H9 (cell line): Measurements from ENCODE around the gene FHOD3. TPM values are rescaled to one million over a fixed set of nuclear protein-coding genes. Genes with fewer than 3 reads are reported as not detected.

Experiments used
- DNase-seq: peaks from one replicate; pipeline ENCODE4 v3.0.0-alpha.2; 2017
- H2AFZ ChIP-seq: one replicate; pipeline ENCODE4 v1.6.1; 2013; ENCODE audit warnings: mild to moderate bottlenecking, low read length, control low read depth, moderate library complexity
- H2AK5ac ChIP-seq: 2 replicates; pipeline ENCODE4 v1.6.1; 2013; ENCODE audit warnings: low read length, control low read depth, mixed read lengths; ENCODE audit not compliant: insufficient read length
- H2BK120ac ChIP-seq: one replicate; pipeline ENCODE4 v1.6.1; 2013; ENCODE audit warnings: low read depth, mild to moderate bottlenecking, low read length, control low read depth, inconsistent platforms; ENCODE audit not compliant: poor library complexity, severe bottlenecking
- H2BK12ac ChIP-seq: 2 replicates; pipeline ENCODE4 v1.6.1; 2013; ENCODE audit warnings: low read length, control low read depth, mixed read lengths, low read depth; ENCODE audit not compliant: insufficient read length
- H2BK15ac ChIP-seq: 2 replicates; pipeline ENCODE4 v1.6.1; 2013; ENCODE audit warnings: low read depth, low read length, control low read depth
- H2BK20ac ChIP-seq: one replicate; pipeline ENCODE4 v1.6.1; 2013; ENCODE audit warnings: low read depth, mild to moderate bottlenecking, low read length, control low read depth, inconsistent platforms; ENCODE audit not compliant: poor library complexity, severe bottlenecking
- H2BK5ac ChIP-seq: 2 replicates; pipeline ENCODE4 v1.6.1; 2013; ENCODE audit warnings: low read length, control low read depth, mixed read lengths; ENCODE audit not compliant: insufficient read length
- H3K14ac ChIP-seq: 2 replicates; pipeline ENCODE4 v1.6.1; 2013; ENCODE audit warnings: low read length, control low read depth; ENCODE audit not compliant: insufficient read depth
- H3K18ac ChIP-seq: 2 replicates; pipeline ENCODE4 v1.6.1; 2013; ENCODE audit warnings: low read depth, mild to moderate bottlenecking, mixed read lengths, low read length, control low read depth; ENCODE audit not compliant: insufficient read length
- H3K23ac ChIP-seq: 2 replicates; pipeline ENCODE4 v1.6.1; 2013; ENCODE audit warnings: low read length, control low read depth, mixed read lengths, low read depth; ENCODE audit not compliant: insufficient read length
- H3K23me2 ChIP-seq: 2 replicates; pipeline ENCODE4 v1.6.1; 2013; ENCODE audit warnings: low read depth, mild to moderate bottlenecking, mixed read lengths, low read length, control low read depth; ENCODE audit not compliant: insufficient read length, poor library complexity, severe bottlenecking
- H3K27ac ChIP-seq: 2 replicates; pipeline ENCODE4 v1.5.1; 2013; ENCODE audit warnings: low read length, control low read depth, mixed read lengths, low read depth; ENCODE audit not compliant: insufficient read length
- H3K27me3 ChIP-seq: 2 replicates; pipeline ENCODE4 v1.6.1; 2013; ENCODE audit warnings: low read length, control low read depth, inconsistent platforms; ENCODE audit not compliant: insufficient read depth
- H3K4ac ChIP-seq: 2 replicates; pipeline ENCODE4 v1.6.1; 2013; ENCODE audit warnings: low read depth, mild to moderate bottlenecking, control low read depth, inconsistent platforms, low read length, moderate library complexity
- H3K4me1 ChIP-seq: 2 replicates; pipeline ENCODE4 v1.6.1; 2013; ENCODE audit warnings: low read length, control low read depth, inconsistent platforms; ENCODE audit not compliant: insufficient read depth
- H3K4me2 ChIP-seq: 2 replicates; pipeline ENCODE4 v1.6.1; 2013; ENCODE audit warnings: low read length, control low read depth, mixed read lengths; ENCODE audit not compliant: insufficient read length, insufficient read depth
- H3K56ac ChIP-seq: 2 replicates; pipeline ENCODE4 v1.6.1; 2013; ENCODE audit warnings: low read depth, mild to moderate bottlenecking, mixed read lengths, low read length, control low read depth; ENCODE audit not compliant: insufficient read length
- H3K79me1 ChIP-seq: 2 replicates; pipeline ENCODE4 v1.6.1; 2013; ENCODE audit warnings: low read depth, mild to moderate bottlenecking, moderate library complexity, low read length, control low read depth, inconsistent platforms; ENCODE audit not compliant: insufficient read depth, poor library complexity, severe bottlenecking
- H3K79me2 ChIP-seq: 2 replicates; pipeline ENCODE4 v1.6.1; 2013; ENCODE audit warnings: low read length, control low read depth, inconsistent platforms; ENCODE audit not compliant: insufficient read depth
- H3K9ac ChIP-seq: 2 replicates; pipeline ENCODE4 v1.6.1; 2013; ENCODE audit warnings: low read length, control low read depth, mixed read lengths; ENCODE audit not compliant: insufficient read length; ENCODE audit errors: extremely low read depth
- H3K9me3 ChIP-seq: one replicate; pipeline ENCODE4 v1.6.1; 2013; ENCODE audit warnings: low read depth, low read length, inconsistent platforms; ENCODE audit not compliant: control insufficient read depth
- H3T11ph ChIP-seq: one replicate; pipeline ENCODE4 v1.6.1; 2013; ENCODE audit warnings: mild to moderate bottlenecking, low read length, control low read depth, inconsistent platforms
- H4K20me1 ChIP-seq: one replicate; pipeline ENCODE4 v1.6.1; 2013; ENCODE audit not compliant: control insufficient read depth, insufficient read length, insufficient read depth
- H4K5ac ChIP-seq: 2 replicates; pipeline ENCODE4 v1.6.1; 2013; ENCODE audit warnings: low read depth, mild to moderate bottlenecking, mixed read lengths, low read length, control low read depth; ENCODE audit not compliant: insufficient read length
- H4K8ac ChIP-seq: replicated peaks from 2 replicates; pipeline ENCODE4 v1.6.1; 2013; ENCODE audit warnings: low read length, control low read depth, mixed read lengths, low read depth; ENCODE audit not compliant: insufficient read length
- H4K91ac ChIP-seq: 2 replicates; pipeline ENCODE4 v1.6.1; 2013; ENCODE audit warnings: low read depth, mild to moderate bottlenecking, moderate library complexity, mixed read lengths, low read length, control low read depth; ENCODE audit not compliant: insufficient read length
- H3K27ac Mint-ChIP-seq, 3 experiments: 2 replicates in 2 of 3; 3 replicates in 1 of 3; pipeline ENCODE4 v1.8.0; 2020 to 2021; ENCODE audit warnings: mixed read lengths in 3 of 3, mild to moderate bottlenecking in 1 of 3, moderate library complexity in 1 of 3
- H3K27me3 Mint-ChIP-seq: 2 replicates; pipeline ENCODE4 v1.8.0; 2021; ENCODE audit warnings: low read depth, mild to moderate bottlenecking, moderate library complexity, mixed read lengths
- H3K36me3 Mint-ChIP-seq, 3 experiments: 2 replicates in 2 of 3; 3 replicates in 1 of 3; pipeline ENCODE4 v1.8.0; 2020 to 2021; ENCODE audit warnings: low read depth in 3 of 3, mixed read lengths in 3 of 3; ENCODE audit not compliant: insufficient read depth in 1 of 3
- H3K4me1 Mint-ChIP-seq, 2 experiments: 2 replicates each; pipeline ENCODE4 v1.8.0; 2020; ENCODE audit warnings: mixed read lengths in 2 of 2
- H3K4me3 Mint-ChIP-seq, 2 experiments: 2 replicates in 1 of 2; 3 replicates in 1 of 2; pipeline ENCODE4 v1.8.0; 2020 to 2021; ENCODE audit warnings: mild to moderate bottlenecking in 2 of 2, mixed read lengths in 2 of 2, moderate library complexity in 1 of 2
- H3K9me3 Mint-ChIP-seq, 2 experiments: 2 replicates in 1 of 2; 3 replicates in 1 of 2; pipeline ENCODE4 v1.8.0; 2020; ENCODE audit warnings: mild to moderate bottlenecking in 2 of 2, mixed read lengths in 2 of 2, moderate library complexity in 1 of 2
- CTCF ChIP-seq: fragments of 200-600 bp; sonication (generic); conservative IDR thresholded peaks from 3 replicates; pipeline ENCODE4 v1.8.0; 2021; ENCODE audit warnings: antibody characterized with exemption, mild to moderate bottlenecking
- WGBS: extraction: QIAGEN DNeasy Blood & Tissue Kit; methylation state at CpG from one replicate; pipeline ENCODE4 v1.1.7; 2013; ENCODE audit warnings: missing lambda C conversion rate, low lambda C conversion rate, mixed read lengths; ENCODE audit not compliant: insufficient read length; ENCODE audit errors: extremely low coverage; 5-methylcytosine and 5-hydroxymethylcytosine counted together
- total RNA-seq: library from RNA; stranded (reverse); gene quantifications from 2 replicates; pipeline ENCODE4 v1.2.1, GENCODE V29; 2021

FHOD3 gene
- total RNA-seq, 1 experiment from 2014 or later, result 8.0 TPM

- H3K4me3 Mint-ChIP-seq, result no peak overlapping the region
- H3K4me2 ChIP-seq, result no peak overlapping the region
- H2BK15ac ChIP-seq, result no peak overlapping the region
- no peaks in the 10 kb centered on the region for H4K20me1 ChIP-seq
- no CpG with 5 or more reads among the region's 25 CpGs for WGBS
- H3K18ac ChIP-seq, result no peak overlapping the region
- no peak overlapping the region; the same call in 1 of the 2 replicates for H3K14ac ChIP-seq
- H3K4me1 ChIP-seq, result no peaks in the 10 kb centered on the region
- H2BK20ac ChIP-seq, result no peak overlapping the region
- no peak overlapping the region for H2BK5ac ChIP-seq
- no peaks in the 10 kb centered on the region for H3K27me3 ChIP-seq
- peaks cover 0 to 18% (median 5%) of the 10 kb centered on the region in 3 experiments; a peak in 5 of 7 replicates for H3K36me3 Mint-ChIP-seq
- no peak overlapping the region for H4K8ac ChIP-seq
- H3K4me1 Mint-ChIP-seq, result no peaks in the 10 kb centered on the region
- no peaks in the 10 kb centered on the region for H3K9me3 ChIP-seq
- H4K5ac ChIP-seq, result no peak overlapping the region
- no peaks in the 10 kb centered on the region for H3K79me1 ChIP-seq
- H3K9me3 Mint-ChIP-seq, result no peaks in the 10 kb centered on the region; a peak in 1 of 5 replicates
- H3K27me3 Mint-ChIP-seq, result no peaks in the 10 kb centered on the region; the same call in 1 of the 2 replicates
- no peaks in the 10 kb centered on the region for H3K79me2 ChIP-seq
- DNase-seq, result no peak
- H3K4ac ChIP-seq, result no peak overlapping the region
- no peak overlapping the region for H2AK5ac ChIP-seq
- H4K91ac ChIP-seq, result no peak overlapping the region
- no peak overlapping the region for H3K9ac ChIP-seq
- H3K27ac Mint-ChIP-seq, result no peak overlapping the region; a peak in 2 of 7 replicates
- TF ChIP-seq CTCF, result no peak
- no peak overlapping the region for H2AFZ ChIP-seq
- no peak overlapping the region for H3K56ac ChIP-seq
- no peak overlapping the region for H2BK12ac ChIP-seq
- no peak overlapping the region for H3K23ac ChIP-seq
- H3K23me2 ChIP-seq, result no peaks in the 10 kb centered on the region
- no peak overlapping the region for H2BK120ac ChIP-seq
- no peak overlapping the region for H3T11ph ChIP-seq
- no peak overlapping the region for H3K27ac ChIP-seq
These were observed 447.9 kb downstream of the FHOD3 start for GRCh38 chr18:36745219-36745975.
